GM19351 (cell line): Measurements from ENCODE around the gene MYCBPAP.
A peak's percentile ranks its signal among the peaks of the same experiment; 100 is the strongest.

Experiments
- ATAC-seq: cut with Tn5 transposase; IDR thresholded peaks from one replicate; pipeline ENCODE4 v1.9.1; 2021; ENCODE audit warnings: mild to moderate bottlenecking, moderate library complexity; ENCODE audit not compliant: unreplicated experiment

The MYCBPAP gene

GRCh38 chr17:50487213-50488096 lies 20.8 kb upstream of the MYCBPAP start:
- no peak for ATAC-seq

GRCh38 chr17:50488880-50489279 lies 19.4 kb upstream of the MYCBPAP start:
- ATAC-seq, result no peak

DNA sequence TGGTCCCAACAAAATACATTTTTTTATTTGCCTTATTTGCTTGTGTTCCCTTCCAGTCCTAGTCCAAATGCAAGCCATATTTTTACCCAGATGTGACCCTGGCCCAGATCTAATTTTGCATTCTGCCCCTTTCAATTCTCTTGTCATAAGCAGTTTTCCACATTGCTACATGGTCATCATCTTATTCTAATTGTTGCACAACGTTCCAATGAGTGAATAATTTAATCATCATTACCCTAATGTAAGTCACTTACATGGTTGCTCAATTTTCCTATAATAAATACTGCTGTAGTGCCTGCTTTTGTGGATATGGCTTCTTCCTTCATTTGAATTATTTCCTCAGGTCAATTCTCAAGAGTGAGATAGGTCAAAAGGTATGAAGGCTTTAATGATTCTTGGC lies 16.7 kb upstream of the MYCBPAP start:
- ATAC-seq, result no peak

DNA sequence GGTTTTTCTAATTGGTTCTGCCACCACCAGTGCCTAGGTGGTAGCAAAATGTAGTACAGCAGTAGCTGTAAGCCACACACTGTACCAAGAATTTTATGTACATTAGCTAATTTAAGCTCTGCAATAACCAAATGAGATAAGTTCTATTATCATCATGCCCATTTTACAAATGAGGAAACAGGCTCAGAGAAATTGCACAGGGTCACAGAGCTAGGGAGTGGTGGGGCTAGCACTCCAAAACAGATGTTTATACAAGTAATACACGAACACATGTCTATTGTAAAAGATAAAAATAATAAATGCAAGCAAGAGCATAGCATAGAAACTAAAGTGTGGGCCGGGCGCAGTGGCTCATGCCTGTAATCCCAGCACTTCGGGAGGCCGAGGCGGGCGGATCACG lies 16.0 kb upstream of the MYCBPAP start:
- no peak for ATAC-seq

DNA sequence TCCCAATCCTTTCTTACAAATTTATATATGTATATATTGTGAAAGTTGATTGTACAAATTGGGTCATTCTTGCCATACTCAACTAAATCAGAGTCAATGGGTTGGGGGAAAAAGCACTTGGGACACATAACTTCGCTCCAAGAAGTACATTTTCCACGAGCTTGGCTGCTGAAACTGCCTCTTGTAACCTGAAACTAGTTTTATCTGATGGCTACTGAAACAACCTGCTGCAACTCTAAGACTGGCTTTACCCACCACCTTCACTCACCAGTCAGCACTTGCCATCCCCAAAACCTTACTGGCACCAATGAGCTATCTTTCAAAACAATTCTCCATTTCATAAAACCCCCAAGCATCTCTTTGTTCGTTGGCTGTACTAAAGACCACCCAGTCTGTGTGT lies 14.5 kb upstream of the MYCBPAP start:
- ATAC-seq, result no peak

DNA sequence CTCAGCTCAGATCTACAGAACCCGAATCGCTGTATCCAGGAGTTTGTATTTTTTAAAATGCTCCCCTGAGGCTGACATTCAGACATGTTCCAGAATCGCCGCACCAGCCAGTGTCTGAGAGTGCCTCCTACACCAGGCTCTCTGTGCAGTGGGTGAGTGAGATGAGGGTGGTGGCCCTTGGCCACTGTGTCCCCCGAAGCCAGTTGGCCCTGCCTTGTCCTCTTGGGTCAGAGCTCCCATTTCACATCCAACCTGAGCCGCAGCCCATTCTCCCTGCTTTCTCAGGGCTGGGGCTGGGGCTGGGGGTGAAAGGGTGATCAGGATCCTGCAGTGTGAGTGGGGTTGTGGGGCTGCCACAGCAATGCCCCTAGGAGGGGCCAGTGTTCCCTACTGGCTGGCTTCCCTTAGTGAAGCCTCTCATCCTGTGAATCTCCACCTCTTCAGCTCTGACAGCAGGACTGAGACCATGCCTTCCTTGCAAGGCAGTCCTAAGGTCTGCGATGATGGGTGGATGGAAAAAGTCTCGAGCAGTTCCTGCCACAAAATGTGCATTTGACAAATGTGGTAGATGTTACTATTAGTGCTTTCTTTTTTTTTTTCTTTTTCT lies 12.9 kb upstream of the MYCBPAP start:
- ATAC-seq, result no peak

GRCh38 chr17:50495918-50496317 lies 12.3 kb upstream of the MYCBPAP start:
- no peak for ATAC-seq

GRCh38 chr17:50498021-50498874 lies 10.0 kb upstream of the MYCBPAP start:
- no peak for ATAC-seq

GRCh38 chr17:50499270-50499669 lies 9.0 kb upstream of the MYCBPAP start:
- no peak for ATAC-seq

- no peak for ATAC-seq
Measured at GRCh38 chr17:50499721-50500120, 8.5 kb upstream of the MYCBPAP start.

GRCh38 chr17:50501054-50501453 lies 7.2 kb upstream of the MYCBPAP start:
- ATAC-seq, result no peak

DNA sequence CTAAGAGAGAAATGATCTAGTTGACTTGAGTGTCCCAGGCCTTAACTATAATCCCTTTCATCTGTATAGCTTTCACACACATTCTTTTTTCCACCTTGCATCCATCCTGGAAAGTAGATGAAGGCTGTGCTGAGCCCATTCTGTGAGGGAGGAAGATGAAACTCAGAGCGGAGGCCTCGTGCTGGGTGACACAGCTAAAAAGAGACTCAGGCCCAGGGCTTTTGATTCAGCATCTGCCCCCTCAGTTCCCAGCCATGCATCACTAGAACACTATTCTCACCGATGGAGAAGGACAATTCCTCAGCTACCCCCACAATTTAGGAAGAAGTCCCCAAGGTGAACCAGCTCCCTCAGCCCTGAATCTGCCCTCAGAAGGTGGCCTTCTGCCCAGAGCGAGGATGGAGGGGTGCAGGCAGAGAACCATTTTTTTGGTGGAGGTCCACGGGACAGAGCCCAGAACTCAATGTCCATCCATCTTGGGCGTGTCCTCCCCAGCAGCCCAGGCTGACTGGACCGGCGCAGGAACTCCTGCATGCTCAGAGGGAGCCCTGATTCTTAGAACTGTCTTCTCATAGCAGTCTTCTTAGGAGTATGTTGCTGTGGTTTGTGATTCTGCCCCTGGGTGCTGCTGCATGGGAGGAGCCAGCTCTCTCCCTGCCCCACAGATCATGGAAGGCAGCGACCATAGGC lies 5.8 kb upstream of the MYCBPAP start:
- no peak for ATAC-seq

- no peak for ATAC-seq
Measured at GRCh38 chr17:50505591-50506130, 2.6 kb upstream of the MYCBPAP start.

DNA sequence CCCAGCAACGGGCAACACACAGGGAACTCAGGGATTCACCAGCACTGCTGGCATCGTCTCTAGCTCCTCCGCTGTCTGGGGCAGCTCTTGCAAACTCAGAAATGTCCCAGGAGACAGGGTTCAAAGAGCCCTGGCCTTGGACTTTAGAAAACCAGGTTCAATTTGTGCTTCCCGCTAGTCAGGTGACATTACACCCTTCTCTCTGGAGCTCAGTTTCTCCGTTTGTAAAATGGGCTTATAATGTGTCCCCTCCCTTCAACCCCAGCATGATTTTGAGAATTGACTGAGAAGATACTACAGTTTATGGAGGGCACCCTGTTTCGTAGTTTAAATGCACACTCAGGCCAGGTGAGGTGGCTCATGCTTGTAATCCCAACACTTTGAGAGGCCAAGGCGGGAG lies 1.9 kb upstream of the MYCBPAP start:
- no peak for ATAC-seq

DNA sequence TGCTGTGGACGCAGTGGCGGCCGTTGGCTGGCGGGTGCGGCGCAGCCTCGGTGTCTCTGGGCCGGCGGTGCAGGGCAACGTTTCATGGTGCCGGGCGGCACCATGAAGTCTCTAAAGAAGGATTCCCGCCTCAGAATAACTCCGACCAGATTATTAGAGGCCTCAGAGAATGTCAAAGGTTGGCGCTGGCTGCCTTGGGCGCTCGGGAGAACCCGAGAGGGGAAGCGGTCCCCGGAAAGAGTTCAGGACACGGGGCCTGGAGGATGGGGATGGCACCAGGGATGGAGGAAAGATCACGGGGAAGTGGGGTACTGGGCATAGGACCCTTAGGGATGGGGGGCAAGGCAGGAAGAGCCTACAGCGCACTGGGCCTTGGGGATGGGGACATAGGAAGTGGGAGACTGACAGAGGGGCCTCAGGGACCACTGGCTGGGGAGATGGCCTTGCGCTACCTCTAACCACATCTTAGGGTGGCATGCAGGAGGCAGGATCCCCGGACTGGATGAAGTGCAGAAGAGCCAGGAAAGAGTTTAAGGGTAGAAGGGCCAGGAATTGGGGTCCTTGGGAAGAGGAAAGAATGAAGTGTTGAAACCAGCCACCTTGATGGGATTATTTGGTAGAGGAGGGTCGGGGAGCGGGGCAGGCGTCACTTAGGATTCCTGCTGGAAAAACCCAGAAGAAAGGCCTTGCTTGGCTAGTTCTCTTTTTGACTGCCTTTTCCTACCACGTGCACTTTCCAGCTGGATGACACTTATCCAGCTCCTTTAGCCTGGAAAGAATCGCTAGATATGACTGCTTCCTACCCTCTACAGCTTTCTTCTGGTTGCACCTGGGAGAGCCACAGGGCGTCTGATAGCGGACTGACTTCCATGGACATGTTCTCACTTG lies 578 bp downstream of the MYCBPAP start:
- ATAC-seq, result no peak

DNA sequence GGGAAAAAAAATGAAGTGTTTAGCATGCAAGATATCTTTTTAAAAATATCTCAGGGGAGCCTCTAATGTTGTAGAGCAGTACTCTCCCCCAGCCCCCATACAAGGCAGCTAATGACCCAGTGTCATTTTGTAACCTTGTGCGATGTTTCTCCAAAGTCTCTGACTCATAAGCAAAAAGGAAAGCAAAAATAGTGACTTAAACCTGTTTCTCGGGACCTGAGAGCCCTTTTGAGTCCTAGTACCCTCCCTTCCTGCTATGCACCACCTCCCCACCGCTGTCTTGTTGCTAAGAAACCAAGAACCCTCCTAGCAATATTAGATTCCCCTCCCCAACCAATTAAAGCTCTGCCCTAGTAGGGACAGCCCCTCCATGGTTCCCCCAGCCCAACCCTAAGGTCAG lies 2.8 kb downstream of the MYCBPAP start:
- ATAC-seq, result peak; percentile 80

GRCh38 chr17:50513495-50513894 lies 5.3 kb downstream of the MYCBPAP start:
- no peak for ATAC-seq

DNA sequence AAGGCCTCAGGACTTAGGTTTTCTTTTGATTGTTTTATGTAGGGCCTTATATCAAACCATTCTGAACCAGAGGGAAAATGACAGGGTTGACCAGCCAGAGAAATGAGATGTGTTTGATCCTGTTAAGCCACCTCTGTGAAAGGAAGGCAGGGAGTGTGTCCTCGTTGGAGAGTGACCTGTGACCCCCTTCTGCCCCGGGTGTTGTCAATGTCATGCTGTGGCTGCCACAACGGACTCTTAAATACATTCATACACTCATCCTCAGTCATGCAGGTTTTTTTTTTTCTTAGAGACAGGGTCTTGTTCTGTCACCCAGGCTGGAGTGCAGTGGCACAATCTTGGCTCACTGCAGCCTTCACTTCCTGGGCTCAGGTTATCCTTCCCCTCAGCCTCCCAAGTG lies 6.1 kb downstream of the MYCBPAP start:
- ATAC-seq, result no peak

GRCh38 chr17:50514936-50515702 lies 6.9 kb downstream of the MYCBPAP start:
- no peak for ATAC-seq
